OCI-LY3 (cell line): Measurements from ENCODE around the gene SCN4B.

Experiments
- CTCF ChIP-seq: fragments of 200-600, 300-600 bp; sonication (generic); IDR thresholded peaks from 2 replicates; pipeline ENCODE4 v1.5.1; 2014; ENCODE audit warnings: antibody characterized with exemption, low read length, low read depth
- EZH2phosphoT487 ChIP-seq: fragments of 200-600 bp; shearing (Covaris generic); IDR thresholded peaks from 2 replicates; pipeline ENCODE4 v1.6.1; 2018; ENCODE audit warnings: antibody characterized with exemption, mixed run types, low read depth

GRCh38 chr11:118112711-118113430 is 39.8 kb downstream of the SCN4B start:
- no peak for TF ChIP-seq CTCF
- TF ChIP-seq EZH2phosphoT487, result no peak
